HepG2 (cell line): Measurements from ENCODE around the gene PLEKHN1. TPM values are rescaled to one million over a fixed set of nuclear protein-coding genes. Genes with fewer than 3 reads are reported as not detected.
A peak's percentile ranks its signal among the peaks of the same experiment; 100 is the strongest.

Experiments used
- BCL3 ChIP-seq: sonication (generic); formaldehyde crosslinking; IDR thresholded peaks from 2 replicates; pipeline ENCODE4 v1.5.1; 2020; ENCODE audit warnings: mild to moderate bottlenecking, missing genetic modification reagents, moderate library complexity
- CEBPB ChIP-seq: IDR thresholded peaks from 2 replicates; pipeline ENCODE4 v1.6.1; 2011; ENCODE audit warnings: low read depth, low read length, improper control_type of control experiment, borderline replicate concordance
- E2F1 ChIP-seq: sonication (generic); formaldehyde crosslinking; IDR thresholded peaks from 2 replicates; pipeline ENCODE4 v1.5.0; 2020; ENCODE audit warnings: missing genetic modification reagents
- E2F2 ChIP-seq: sonication (generic); formaldehyde crosslinking; IDR thresholded peaks from 2 replicates; pipeline ENCODE4 v1.4.0; 2020; ENCODE audit warnings: missing genetic modification reagents, borderline replicate concordance
- HMGXB4 ChIP-seq, 2 experiments: sonication (generic) in 1 of 2; formaldehyde crosslinking in 1 of 2; IDR thresholded peaks; 2 replicates each; pipeline versions ENCODE4 v1.4.0 to v1.6.1; 2018 to 2020; ENCODE audit warnings: missing genetic modification reagents in 2 of 2, borderline replicate concordance in 1 of 2, low read depth in 1 of 2, mild to moderate bottlenecking in 1 of 2, missing biosample characterization in 1 of 2
- PLRG1 ChIP-seq: fragments of 450-650 bp; conservative IDR thresholded peaks from 2 replicates; pipeline ENCODE4 v1.6.1; 2016
- SRSF1 ChIP-seq: fragments of 200-400 bp; formaldehyde crosslinking; optimal IDR thresholded peaks from 2 replicates; pipeline ENCODE3; 2017; ENCODE audit warnings: mild to moderate bottlenecking, low read depth, low read length, moderate library complexity
- TEF ChIP-seq: sonication (generic); formaldehyde crosslinking; IDR thresholded peaks from 2 replicates; pipeline ENCODE4 v1.5.0; 2020; ENCODE audit warnings: missing genetic modification reagents
- TFDP2 ChIP-seq: sonication (generic); formaldehyde crosslinking; IDR thresholded peaks from 2 replicates; pipeline ENCODE4 v1.4.0; 2020; ENCODE audit warnings: missing genetic modification reagents
- THAP7 ChIP-seq: sonication (generic); formaldehyde crosslinking; IDR thresholded peaks from 2 replicates; pipeline ENCODE4 v1.8.1; 2023; ENCODE audit warnings: mild to moderate bottlenecking, missing genetic modification reagents
- ZBTB2 ChIP-seq: sonication (generic); formaldehyde crosslinking; IDR thresholded peaks from 2 replicates; pipeline ENCODE4 v1.8.0; 2022; ENCODE audit warnings: low read depth, missing genetic modification reagents
- ZNF260 ChIP-seq: sonication (generic); formaldehyde crosslinking; IDR thresholded peaks from 2 replicates; pipeline ENCODE4 v1.4.0; 2020; ENCODE audit warnings: missing genetic modification reagents, low read depth, mild to moderate bottlenecking, borderline replicate concordance
- ZNF329 ChIP-seq: sonication (generic); formaldehyde crosslinking; IDR thresholded peaks from 2 replicates; pipeline ENCODE4 v1.9.0; 2021; ENCODE audit warnings: low read depth, mild to moderate bottlenecking, missing genetic modification reagents
- ZNF484 ChIP-seq: sonication (generic); formaldehyde crosslinking; IDR thresholded peaks from 2 replicates; pipeline ENCODE4 v1.5.1; 2020; ENCODE audit warnings: mild to moderate bottlenecking, low read depth, missing genetic modification reagents, borderline replicate concordance
- ZNF614 ChIP-seq: IDR thresholded peaks from 2 replicates; pipeline ENCODE4 v1.6.1; 2018; ENCODE audit warnings: missing biosample characterization, missing genetic modification reagents, inconsistent platforms, borderline replicate concordance
- ZNF784 ChIP-seq: sonication (generic); formaldehyde crosslinking; IDR thresholded peaks from 2 replicates; pipeline ENCODE4 v1.5.1; 2020; ENCODE audit warnings: missing genetic modification reagents, mild to moderate bottlenecking, borderline replicate concordance
- polyA plus RNA-seq, 8 experiments: library from polyadenylated mRNA; depleted of rRNA in 3 of 8; stranded (reverse) in 7 of 8; unstranded in 1 of 8; fragments of >200 nt; fragmentation: Illumina TruSeq in 4 of 8; extraction: Trizol in 4 of 8; gene quantifications; 2 replicates each; pipeline versions ENCODE4 v1.2.1 to v1.2.3, GENCODE V29; 2011 to 2016; ENCODE audit warnings: low read depth in 4 of 8, missing spikeins in 1 of 8, mixed read lengths in 1 of 8; ENCODE audit not compliant: insufficient read depth in 1 of 8
- total RNA-seq, 5 experiments: library from RNA; depleted of rRNA; stranded (reverse); fragments of >200 nt; fragmentation: Illumina TruSeq; extraction: Trizol; gene quantifications; 2 replicates each; pipeline ENCODE4 v1.2.3, GENCODE V29; 2016; ENCODE audit warnings: low read depth in 1 of 5

The PLEKHN1 gene
- total and polyA plus RNA-seq, 2 of the 13 experiments (the other 11 are each of a cell fraction or from before 2014, with no cell fraction given): 0.42 to 0.58 TPM

GRCh38 chr1:1000357-1001056 is 34.2 kb downstream of the PLEKHN1 start (continued):
- TF ChIP-seq THAP7 (peak; percentile 48; the same call in 1 of the 2 replicates), ZNF614 (CRISPR knock-in tag) (peak; percentile 76; the same call in 1 of the 2 replicates), CEBPB (peak; percentile 96), ZBTB2 (CRISPR knock-in tag) (no peak; the same call in 1 of the 2 replicates), TEF (CRISPR knock-in tag) (no peak; the same call in 1 of the 2 replicates), PLRG1 (no peak), ZNF784 (CRISPR knock-in tag) (no peak), ZNF484 (no peak), TFDP2 (CRISPR knock-in tag) (peak; percentile 76), HMGXB4 (CRISPR knock-in tag; IDR thresholded peaks at IDR 0.05; ENCODE audit: borderline replicate concordance in 1 of 2, low read depth in 1 of 2) (peak; percentile 79 to 91), E2F1 (CRISPR knock-in tag) (no peak), ZNF329 (CRISPR knock-in tag) (no peak; the same call in 1 of the 2 replicates), E2F2 (CRISPR knock-in tag) (no peak; the same call in 1 of the 2 replicates), SRSF1 (peak; percentile 88), ZNF260 (CRISPR knock-in tag) (no peak), BCL3 (peak; percentile 82; the same call in 1 of the 2 replicates)
